GM21367 (cell line): Measurements from ENCODE around the gene BTBD19.
A peak's percentile ranks its signal among the peaks of the same experiment; 100 is the strongest.
"Not testable (repeated sequence)": the region's sequence is repeated elsewhere in the genome, so short reads cannot be mapped to it uniquely, and the experiment has no call there.

Source experiments
- ATAC-seq: cut with Tn5 transposase; IDR thresholded peaks from one replicate; pipeline ENCODE4 v1.9.1; 2021; ENCODE audit not compliant: unreplicated experiment

The BTBD19 gene, protein sequence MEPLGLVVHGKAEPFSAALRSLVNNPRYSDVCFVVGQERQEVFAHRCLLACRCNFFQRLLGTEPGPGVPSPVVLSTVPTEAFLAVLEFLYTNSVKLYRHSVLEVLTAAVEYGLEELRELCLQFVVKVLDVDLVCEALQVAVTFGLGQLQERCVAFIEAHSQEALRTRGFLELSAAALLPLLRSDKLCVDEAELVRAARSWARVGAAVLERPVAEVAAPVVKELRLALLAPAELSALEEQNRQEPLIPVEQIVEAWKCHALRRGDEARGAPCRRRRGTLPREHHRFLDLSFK

DNA sequence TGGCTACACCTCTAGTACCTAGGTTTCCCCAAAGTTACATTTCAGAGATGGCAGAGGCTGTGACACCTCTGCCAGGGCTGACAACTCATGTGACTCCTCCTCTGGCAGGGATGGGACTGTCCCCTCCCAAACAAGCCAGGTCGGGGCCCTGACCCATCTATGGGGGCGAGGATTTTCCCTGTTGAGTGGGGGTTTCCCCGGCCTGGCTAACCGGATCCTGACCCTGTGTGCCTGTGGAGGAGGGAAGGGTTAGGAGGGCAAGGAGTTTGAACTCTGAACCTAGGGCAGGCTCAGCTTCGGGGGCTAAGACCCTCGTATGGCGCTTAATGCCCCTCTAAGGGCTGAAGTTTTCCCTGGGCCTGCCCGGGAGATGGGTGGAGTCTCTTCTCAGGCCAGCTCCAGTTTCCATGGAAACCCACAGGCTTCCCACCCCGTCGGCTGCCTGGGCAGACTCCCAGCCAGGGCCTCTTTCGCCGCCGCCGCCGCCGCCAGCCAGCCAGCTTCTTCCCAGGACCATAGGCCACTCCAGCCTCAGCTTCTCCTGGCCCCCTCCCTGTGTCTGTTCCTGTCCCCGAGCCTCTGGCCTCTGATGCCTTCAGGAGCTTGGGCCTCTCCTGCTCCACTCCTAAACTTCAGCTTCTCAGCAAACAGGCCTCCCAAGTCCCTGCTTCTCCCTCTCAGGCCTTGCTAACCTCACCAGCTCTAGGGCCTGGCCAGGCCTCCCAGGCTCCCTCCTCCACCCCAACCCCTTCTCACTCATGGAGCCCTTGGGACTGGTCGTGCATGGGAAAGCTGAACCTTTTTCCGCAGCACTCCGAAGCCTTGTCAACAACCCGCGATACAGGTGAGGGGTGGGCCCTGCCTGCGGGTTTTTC, at the start of gene BTBD19:
TSS of gene BTBD19 (plus strand) at position 461 of the 875 bp plus-strand sequence. CDS start at position 759, 298 bp downstream.
- ATAC-seq = peak; percentile 19

DNA sequence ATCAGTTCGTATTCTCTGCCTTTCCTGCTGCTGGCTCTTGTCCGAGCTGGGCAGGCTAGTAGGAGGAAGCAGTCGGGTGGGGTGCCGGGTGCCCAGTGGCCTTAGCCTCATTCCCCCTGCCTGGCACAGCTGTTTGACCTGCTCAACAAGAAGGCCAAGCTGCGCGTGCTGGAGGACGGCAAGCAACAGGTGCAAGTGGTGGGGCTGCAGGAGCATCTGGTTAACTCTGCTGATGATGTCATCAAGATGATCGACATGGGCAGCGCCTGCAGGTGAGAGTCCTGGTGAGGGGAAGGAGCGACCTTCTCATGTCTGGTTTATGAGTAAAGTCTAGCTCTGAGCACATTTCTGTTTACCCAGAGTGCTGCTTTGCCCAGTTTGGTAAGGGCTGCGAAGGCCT, 49.2 kb upstream of the BTBD19 start:
- no peak for ATAC-seq

DNA sequence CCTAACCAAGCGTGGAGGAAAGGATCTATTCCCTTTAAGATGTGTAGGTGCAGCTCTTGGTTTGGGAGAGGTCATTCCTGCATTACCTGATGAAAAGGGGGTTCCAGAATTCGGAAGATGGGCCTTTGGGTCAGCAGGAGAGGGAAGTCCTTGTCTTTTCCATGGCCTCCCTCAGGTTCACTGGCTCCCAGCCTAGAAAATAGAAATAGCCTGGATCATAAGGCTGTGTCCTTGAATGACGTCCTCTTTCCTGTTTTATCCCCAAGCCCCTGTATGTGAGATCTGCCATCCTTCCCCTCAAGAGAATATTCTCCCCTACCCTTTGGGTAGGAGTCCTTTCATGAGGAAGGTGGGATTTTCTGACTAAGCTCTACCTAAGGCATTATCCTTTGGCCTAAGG, 47.4 kb upstream of the BTBD19 start:
- no peak for ATAC-seq

DNA sequence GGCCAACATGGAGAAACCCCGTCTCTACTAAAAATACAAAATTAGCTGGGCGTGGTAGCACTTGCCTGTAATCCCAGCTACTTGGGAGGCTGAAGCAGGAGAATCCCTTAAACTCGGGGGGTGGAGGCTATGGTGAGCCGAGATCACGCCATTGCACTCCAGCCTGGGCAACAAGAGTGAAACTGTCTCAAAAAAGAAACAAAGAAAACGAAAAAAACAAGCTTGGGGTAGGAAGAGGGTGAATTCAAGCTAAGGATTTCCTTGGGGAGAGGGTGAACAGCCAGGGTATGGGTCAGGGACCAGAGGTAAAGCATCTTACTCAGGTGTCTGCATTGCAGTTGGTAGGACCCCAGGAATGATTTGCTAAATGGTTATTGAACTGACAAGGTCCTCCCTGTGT, 41.9 kb upstream of the BTBD19 start:
- ATAC-seq = not testable (repeated sequence)

DNA sequence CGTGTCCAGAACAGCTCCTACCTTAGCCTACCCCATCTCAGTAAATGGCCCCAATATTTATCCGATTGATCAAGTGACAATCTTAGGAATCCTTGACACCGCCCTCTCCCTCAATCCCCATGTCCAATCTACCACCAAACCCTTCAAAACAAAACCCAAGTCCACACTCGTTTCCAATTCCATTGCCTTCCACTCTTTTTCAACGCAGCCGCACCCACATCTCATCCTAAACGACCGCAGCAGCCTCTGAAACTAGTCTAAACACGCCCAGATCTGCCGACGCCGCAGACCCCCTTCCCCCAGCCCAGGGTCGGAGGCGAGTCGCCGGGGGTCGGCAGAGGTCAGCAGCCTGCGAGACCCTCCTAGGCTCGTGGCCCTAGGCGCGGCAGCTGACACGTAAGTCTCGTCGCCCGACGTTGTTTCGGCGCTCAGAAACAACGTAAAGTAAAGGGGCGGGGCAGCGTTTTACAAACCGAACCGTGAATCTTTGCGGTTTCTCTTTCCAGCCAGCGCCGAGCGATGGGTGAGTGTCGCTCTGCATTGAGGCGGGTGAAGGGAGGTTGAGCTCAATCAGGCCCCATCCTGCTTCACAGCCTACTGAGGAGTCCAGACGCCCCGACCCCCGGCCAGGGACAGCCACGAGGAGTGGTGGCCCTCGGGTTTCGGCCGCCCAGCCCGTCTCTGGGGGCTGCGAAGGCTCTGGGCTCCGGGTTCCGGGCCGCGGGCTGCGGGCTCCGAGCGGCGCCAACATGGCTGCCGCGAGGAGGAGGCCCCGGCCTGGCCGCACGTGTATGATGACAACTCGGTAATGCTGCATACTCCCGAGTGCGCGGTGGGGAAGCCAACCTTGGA, 33.0 kb upstream of the BTBD19 start, which contains the start of gene RPS8:
TSS of gene RPS8 (plus strand) at position 463 of the 852 bp plus-strand sequence. CDS start at position 520, 57 bp downstream.
- ATAC-seq = peak; percentile 80

DNA sequence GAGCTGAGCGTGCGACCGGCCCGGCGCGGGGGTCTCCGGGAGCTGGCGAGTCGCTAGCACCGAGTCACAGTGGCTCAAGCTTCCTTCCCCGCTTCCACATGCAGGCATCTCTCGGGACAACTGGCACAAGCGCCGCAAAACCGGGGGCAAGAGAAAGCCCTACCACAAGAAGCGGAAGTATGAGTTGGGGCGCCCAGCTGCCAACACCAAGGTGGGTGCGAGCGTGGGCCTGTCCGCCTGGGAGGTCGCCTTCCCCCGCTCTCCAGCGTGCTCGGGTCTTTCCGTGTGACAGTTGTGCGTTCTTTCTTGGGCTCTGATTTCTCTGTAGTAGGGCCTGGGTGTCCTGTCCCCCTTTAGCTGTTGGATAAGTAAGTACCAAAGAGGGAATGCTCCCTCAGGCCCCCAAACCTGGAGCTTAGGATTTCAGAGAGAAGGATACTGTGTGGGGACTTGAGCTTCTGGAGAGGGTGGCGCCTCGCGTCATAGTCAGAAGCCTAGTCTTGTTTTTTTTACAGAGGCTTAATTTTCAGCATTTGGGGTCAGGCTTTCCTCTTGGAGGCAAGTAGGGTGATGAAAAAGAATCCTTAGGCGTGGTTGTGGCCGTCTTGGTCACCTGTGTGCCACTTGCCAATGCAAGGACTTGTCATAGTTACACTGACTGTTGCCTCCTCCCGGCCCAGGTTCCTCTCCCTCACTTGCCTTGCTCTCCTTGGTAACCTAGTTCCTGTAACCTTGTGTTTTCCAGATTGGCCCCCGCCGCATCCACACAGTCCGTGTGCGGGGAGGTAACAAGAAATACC, 32.2 kb upstream of the BTBD19 start:
- ATAC-seq = no peak

DNA sequence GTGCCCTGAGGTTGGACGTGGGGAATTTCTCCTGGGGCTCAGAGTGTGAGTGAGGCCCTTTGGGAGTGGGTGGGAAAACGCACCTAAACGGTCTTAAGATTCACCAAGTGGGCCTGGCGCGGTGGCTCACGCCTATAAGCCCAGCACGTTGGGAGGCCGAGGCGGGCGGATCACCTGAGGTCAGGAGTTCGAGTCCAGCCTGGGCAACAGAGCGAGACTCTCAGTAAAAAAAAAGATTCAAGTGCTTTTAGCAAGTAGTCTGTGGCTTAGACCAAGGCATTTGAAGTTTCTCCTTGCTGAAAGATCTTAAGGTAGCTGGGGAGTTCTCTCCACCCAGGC, 31.6 kb upstream of the BTBD19 start:
- ATAC-seq = no peak

DNA sequence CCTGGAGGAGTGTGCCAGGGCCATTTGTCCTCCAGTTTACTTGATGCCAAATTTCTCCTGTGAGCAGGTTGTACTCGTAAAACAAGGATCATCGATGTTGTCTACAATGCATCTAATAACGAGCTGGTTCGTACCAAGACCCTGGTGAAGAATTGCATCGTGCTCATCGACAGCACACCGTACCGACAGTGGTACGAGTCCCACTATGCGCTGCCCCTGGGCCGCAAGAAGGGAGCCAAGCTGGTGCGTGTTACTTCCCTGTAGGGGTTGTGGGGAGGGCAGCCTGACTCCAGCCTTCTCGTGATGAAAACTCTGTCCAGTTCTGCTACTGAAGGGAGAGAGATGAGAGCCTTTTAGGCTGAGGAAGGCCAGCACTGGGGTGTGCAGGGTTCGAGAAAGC, 30.8 kb upstream of the BTBD19 start:
- no peak for ATAC-seq

DNA sequence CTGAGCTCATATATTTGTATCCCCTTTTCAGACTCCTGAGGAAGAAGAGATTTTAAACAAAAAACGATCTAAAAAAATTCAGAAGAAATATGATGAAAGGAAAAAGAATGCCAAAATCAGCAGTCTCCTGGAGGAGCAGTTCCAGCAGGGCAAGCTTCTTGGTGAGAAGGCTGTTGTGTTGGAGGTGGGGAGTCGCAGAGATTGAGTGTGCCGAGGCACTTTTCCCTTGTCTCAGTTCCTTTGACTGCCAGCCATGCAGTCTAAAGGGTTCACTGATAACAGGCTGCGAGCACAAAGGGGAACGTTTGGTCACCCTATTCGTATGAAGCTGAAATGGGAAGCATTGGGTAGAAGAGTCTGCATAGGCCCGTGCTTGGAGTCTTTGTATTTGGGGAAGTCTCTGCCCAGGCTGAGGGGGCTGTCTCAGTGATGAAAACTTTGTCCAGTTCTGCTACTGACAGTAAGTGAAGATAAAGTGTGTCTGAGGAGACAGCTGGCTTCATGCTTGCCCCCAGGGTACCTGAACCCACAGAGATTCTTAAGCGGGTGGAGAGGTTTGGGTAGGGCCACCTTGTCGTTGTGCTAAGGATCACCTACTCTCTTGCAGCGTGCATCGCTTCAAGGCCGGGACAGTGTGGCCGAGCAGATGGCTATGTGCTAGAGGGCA, 30.2 kb upstream of the BTBD19 start:
- no peak for ATAC-seq

DNA sequence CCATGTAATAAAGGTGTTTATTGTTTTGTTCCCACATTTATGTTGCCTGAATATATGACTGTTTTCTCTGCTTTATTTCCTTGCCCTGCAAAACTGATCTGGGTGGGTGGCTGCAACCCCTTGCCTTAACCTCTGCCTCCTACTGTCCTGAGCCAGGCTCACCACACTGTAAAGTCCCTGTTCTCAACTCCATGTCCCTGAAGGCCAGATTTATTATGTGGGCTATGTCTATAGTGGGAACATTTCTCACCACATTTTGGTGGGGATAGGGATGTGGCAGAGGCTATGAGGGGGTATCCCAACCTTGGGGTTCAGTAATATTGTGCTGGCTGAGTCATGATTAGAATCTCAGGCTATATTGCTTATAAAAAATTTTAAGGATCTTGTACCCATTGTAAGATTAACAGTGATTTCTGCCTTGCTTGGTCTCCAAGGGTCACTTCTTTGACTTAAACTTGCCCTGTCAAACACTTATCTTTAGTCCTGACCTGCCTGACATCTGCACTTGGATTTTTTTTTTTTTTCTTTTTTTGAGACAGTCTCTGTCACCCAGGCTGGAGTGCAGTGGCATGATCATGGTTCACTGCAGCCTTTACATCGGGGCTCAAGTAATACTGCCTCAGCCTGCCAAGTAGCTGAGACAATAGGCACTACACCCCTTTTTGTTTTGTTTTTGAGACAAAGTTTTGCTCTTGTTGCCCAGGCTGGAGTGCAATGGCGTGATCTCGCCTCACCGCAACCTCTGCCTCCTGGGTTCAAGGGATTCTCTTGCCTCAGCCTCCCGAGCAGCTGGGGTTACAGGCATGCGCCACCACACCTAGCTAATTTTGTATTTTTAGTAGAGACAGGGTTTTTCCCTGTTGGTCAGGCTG, 29.4 kb upstream of the BTBD19 start:
- no peak for ATAC-seq

DNA sequence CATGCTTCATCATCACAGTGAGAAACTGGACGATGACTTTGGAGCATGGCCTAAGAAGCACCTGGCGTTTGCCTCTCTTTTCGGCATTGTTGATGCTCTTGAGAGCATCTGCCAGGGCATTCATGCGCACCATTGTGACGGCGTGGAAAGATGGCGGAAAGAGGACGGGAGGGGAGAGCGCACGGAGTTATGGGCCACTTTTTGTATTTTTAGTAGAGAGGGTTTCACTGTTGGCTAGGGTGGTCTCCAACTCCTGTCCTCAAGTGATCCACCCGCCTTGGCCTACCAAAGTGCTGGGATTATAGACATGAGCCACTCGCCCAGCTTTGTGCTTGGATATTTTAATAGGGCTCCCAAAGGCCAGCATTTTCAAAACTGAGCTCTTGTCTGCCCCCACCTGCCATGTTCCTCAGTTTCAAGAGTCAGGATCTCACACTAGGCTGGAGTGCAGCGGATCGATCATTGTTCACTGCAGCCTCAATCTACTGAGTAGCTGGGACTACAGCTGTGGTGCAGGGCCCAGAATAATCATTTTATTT, 27.7 kb upstream of the BTBD19 start:
- no peak for ATAC-seq

DNA sequence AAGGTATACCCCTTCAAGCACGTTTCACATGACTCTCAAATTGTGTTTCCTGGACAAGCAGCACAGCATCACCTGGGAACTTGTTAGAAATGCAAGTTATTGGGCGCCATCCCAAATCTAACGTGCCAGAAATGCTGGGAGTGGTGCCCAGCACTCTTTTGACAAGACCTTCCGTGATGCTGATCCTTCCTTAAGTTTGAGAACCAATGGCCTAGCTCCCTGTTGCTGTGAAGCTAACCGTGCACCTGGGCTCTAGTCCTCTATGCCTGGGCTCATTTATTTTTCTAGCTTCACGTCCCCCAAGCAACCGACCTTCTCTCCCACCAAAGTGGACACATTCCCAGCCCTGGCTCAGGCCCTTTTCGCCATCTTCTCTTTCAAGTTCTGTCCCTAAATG, 24.6 kb upstream of the BTBD19 start:
- ATAC-seq = no peak

DNA sequence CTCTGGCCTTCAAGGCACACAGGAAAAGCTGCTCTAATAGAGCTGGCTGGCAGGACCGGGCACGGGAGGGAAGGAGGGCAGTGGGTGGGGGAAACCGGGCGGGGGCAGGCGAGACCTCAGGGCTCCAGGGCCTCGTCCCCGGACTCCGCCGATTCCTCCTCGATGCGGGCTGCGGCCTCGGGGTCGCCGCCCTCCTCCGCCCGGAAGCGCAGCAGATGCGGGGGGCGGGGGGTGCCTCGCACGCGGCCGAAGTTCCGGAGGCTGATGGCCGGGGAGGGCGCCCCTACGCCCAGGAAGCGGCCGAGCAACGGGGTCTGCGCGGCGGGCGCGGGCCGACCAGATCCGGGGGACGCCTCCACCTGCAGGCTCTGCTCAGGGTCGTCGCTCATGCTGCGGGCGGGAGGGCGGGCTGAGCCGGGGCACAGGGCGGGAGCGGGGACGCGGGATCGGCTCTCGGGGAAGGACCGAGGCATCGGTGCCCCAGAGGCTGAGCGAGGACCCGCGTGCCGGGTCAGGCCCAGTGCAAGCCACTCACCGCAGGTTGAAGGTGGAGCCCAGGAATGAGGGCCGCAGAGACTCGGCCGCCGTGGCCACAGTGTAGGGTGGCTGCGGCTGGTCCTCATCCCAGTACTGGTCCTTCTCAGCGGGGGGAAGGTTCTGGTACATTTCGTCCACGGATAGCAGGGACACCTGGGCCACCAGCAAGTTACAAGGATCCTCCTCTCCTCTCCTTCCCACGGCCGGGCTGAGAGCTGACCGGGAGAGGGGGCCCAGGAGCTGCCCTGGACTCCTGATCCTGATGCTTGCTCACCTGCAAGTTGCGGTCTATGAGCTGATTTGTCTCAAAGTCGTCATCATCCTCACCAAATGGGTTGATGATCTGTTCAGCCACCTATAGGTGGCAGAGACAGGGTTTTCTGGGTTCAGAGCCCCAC, 24.0 kb upstream of the BTBD19 start:
- no peak for ATAC-seq

DNA sequence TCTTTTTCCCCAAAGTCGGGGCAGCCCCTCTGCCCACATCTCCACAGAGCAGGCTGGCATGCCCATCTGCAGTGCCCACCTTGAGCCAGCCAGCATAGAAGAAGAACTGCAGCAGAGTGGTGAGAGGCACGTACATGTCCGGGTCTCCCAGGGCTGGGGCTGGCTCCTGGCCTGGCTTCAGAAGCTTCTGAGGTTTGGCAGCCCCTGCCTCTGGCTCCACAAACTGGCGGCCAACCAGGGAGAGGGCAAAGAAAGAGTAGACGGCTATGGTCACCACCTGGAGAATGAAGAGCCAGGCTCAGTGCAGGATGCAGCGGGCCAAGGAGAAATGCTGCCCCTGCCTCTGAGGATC, 23.3 kb upstream of the BTBD19 start:
- ATAC-seq = no peak

DNA sequence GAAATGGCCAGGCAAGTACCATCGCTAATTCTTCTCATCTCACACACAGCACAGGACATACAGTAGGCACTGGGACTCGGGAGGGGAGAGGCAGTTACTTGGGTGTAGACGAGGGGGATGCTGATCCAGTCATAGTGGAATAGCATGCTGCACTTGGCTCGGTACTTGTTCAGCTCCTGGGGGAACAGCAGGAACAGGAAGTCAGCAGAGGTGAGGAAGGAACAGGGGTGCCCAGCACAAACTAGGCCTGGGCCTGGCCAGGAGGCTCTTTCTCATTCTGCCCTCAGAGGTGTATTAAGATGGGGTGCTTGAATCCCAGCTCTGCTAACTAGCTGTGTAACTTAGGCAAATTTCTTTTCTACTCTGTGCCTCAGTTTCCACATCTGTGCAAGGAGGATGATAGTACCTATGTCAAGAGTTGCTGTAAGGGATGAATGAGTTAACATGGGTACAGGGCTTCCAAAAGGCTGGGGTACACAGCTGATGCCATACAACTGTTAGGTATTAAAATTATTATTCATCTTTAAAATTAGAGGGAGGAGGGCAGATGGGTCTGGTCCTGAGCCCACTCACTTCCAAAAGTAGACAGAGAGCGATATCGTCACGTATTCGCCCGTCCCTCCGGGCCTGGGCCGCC, 22.7 kb upstream of the BTBD19 start:
- ATAC-seq = no peak

DNA sequence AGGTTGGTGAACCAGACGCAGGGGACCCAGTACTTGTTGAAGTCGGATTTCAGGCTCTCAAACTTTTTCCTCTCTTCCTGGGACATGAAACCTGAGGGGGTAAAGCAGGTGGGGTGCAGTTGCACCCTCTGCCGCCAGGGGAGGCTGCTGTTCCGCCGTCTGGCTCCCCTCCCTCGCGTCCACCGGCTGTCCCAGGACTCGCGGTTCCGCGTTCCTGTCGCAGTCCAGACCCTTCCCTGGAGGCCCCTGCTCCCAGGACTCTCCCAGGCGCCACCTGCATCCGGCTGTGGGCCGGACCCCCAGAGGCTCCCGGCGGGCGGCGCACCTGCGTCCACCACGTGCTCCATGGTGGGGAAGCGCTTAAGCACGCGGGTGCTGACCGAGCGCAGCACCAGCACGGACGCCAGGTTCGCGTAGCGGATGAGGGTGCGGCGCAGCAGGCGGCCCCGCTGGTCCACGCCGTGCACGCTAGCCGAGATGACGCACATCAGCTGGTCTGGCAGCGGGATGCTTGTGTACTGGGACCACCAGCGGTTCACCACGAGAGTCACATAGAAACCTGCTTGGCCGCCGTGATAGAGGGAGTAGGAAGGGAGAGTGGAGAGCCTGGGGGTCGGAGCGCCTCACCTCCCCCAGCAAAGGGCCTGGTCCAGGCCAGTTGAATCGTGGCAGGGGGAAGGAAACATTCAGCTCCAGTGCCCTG, 22.0 kb upstream of the BTBD19 start:
- ATAC-seq = peak; percentile 36
